Activated gamma-delta T cell treated with Interleukin-2 at 50 U/mL for 16 hours (primary cell): ENCODE measurements around the gene GJD4.

Experiments used
- DNase-seq: peaks from one replicate; pipeline ENCODE4 v3.0.0-alpha.2; 2020

Gene GJD4

GRCh38 chr10:35579726-35580422 lies 25.3 kb upstream of the GJD4 start:
- DNase-seq: no peak

- DNase-seq: no peak
Observed at GRCh38 chr10:35580423-35580770, 24.7 kb upstream of the GJD4 start.

- DNase-seq: no peak
Observed at GRCh38 chr10:35581655-35582054, 23.5 kb upstream of the GJD4 start.

GRCh38 chr10:35584946-35585345 lies 20.2 kb upstream of the GJD4 start:
- DNase-seq: no peak

- DNase-seq: no peak
Observed at GRCh38 chr10:35585356-35585755, 19.8 kb upstream of the GJD4 start.

GRCh38 chr10:35585903-35586535 lies 19.1 kb upstream of the GJD4 start:
- DNase-seq: no peak

- no peak for DNase-seq
Observed at GRCh38 chr10:35588836-35589235, 16.3 kb upstream of the GJD4 start.

GRCh38 chr10:35592441-35592840 lies 12.7 kb upstream of the GJD4 start:
- no peak for DNase-seq

GRCh38 chr10:35594115-35595079 lies 10.7 kb upstream of the GJD4 start:
- no peak for DNase-seq

- no peak for DNase-seq
Observed at GRCh38 chr10:35595106-35595505, 10.0 kb upstream of the GJD4 start.

- DNase-seq: no peak
Observed at GRCh38 chr10:35598379-35598778, 6.8 kb upstream of the GJD4 start.

- DNase-seq: no peak
Observed at GRCh38 chr10:35600193-35600592, 4.9 kb upstream of the GJD4 start.

GRCh38 chr10:35606430-35606829 lies 1.3 kb downstream of the GJD4 start:
- DNase-seq: no peak

- no peak for DNase-seq
Observed at GRCh38 chr10:35607475-35608327, 2.6 kb downstream of the GJD4 start.

GRCh38 chr10:35608328-35608672 lies 3.2 kb downstream of the GJD4 start:
- no peak for DNase-seq

- no peak for DNase-seq
Observed at GRCh38 chr10:35611750-35612149, 6.6 kb downstream of the GJD4 start.

- DNase-seq: no peak
Observed at GRCh38 chr10:35612385-35613106, 7.4 kb downstream of the GJD4 start.

GRCh38 chr10:35613107-35613440 lies 7.9 kb downstream of the GJD4 start:
- DNase-seq: no peak

- no peak for DNase-seq
Observed at GRCh38 chr10:35613597-35614226, 8.6 kb downstream of the GJD4 start.

- DNase-seq: no peak
Observed at GRCh38 chr10:35614312-35614711, 9.2 kb downstream of the GJD4 start.

GRCh38 chr10:35626971-35627507 lies 21.9 kb downstream of the GJD4 start:
- DNase-seq: no peak

- no peak for DNase-seq
Observed at GRCh38 chr10:35631404-35631803, 26.3 kb downstream of the GJD4 start.
